Activated naive CD8-positive, alpha-beta T cell treated with anti-CD3 and anti-CD28 coated beads, Interleukin-2, amount 50 U/mL, for 16 hours (primary cell): ENCODE measurements around the gene BARHL2.

Experiments
- DNase-seq: peaks from one replicate; pipeline ENCODE4 v3.0.0-alpha.2; 2020; ENCODE audit warnings: low read depth, low spot score

BARHL2 gene

DNA sequence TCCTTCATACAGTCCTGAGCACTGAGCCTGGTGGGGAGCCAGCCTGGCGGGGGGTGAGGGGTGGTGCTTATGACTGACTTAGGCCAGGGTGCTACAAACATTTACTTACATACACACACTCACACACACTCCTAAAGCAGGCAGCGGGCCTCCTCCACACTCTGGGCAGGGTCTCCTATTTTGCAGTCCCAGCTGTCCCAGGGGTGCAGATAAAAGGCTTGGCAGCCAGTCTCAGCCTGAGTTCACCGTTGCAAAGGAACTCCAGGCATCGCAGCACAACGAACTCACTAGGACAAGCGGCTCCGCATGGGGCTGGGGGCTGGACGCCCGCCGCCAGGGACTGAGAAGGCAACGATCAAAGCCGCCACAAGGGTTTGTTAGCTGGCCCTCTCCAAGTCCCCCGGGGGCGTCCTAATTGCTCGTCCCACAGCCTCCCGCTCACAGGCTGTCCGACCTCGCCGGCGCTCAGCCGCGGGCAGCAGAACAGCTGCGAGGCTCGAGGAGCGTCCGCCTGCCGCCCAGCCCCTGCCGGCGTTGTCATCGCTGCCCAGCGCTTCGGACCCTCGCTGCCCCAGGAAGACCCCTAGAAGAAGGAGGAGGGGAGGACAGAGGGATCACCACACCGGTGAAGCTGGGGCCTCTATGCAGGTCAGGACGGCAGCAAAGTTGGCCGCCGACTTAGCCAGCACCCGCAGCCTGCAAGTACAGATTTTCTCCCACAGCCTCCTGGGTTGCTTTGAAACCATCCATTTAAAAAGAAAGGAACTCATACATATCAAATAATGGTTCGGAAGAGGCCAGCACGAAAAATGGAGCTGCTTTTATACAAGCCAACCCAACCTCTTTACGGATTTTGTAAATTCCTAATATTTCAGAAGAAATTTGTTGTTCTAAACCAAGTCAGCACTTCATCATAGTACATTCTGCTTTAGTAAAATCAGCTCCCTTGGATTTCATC lies 6.2 kb downstream of the BARHL2 start:
- no peak for DNase-seq

DNA sequence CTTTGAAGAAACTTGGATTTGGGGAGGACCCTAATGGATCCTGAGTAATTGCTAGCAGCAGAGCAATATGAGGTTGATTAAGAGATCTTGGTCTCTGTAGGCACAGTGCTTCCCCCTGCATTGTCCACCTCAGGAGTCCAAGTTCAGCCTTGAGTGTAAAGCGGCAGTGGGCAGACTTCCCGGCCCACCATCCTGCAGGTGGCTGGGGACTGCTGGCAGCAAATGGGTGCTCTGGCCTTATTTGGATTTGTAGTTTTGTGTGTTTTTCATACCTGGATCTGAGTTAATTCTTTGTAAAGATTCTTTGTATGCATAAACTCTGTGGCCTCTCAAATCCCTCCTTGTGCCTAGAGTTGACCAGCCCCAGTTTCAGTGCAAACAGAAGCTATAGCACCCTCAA lies 7.6 kb downstream of the BARHL2 start:
- no peak for DNase-seq

DNA sequence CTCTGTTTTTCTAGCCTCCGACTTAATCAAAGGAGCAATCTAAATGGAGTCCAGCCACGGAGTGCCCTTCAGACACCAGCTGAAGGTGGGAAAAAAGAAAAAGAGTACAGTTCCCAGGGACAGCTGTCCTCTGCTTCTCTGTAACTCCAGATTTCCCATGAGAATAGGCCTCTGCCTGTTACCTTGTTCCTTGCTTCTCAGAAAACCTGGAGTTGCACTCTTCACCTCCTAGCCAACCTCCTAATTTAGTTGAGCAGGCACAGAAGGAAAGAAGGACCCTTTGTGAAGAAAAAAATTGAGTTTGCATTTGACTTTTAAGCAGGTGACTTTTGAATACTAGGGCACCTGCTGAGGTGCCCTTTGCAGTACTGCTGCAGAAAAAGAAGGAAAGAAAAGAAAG lies 8.3 kb downstream of the BARHL2 start:
- no peak for DNase-seq

DNA sequence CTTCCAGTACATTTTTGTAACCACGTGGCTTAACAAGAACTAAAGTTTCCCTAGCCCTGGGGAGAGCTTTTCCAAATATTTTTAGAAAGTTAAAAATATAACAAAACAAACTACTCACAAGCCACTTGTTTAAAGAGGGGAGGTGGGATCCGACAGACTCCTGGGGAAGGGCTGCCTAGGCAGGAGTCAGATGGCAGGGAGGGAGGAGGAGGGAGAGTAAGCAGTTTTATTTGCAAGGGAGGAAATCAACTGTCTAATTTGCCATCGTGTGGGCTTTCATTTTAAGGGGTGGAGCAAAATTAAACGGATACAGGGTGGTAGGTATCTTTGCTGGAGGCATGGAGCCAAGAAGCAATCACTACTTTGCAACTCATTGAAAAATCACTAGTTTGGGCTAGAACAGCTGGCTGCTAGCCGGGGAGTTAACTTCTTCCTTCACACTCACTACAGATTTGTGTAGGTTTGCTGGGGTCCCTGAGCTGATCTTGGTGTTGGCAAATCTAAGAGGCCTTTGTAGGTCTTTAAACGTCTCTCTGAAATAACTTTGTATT lies 8.8 kb downstream of the BARHL2 start:
- DNase-seq: no peak

DNA sequence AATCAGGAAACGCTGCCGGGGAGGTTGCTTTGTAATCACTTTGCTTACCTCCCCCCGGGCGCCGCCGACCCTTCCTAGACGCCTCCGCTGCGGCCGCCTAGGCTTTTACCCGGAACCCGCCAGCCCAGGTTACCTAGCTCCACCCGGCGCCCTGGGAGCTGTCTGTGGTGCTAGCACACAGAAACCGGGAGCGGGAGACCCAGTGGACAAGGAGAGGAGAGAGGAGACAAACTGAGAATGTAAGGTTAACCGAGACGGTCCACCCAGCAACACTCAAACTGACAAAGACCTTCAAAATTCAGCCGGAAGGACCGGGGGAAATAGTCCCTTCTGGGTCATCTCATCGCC lies 9.8 kb downstream of the BARHL2 start:
- DNase-seq: no peak

DNA sequence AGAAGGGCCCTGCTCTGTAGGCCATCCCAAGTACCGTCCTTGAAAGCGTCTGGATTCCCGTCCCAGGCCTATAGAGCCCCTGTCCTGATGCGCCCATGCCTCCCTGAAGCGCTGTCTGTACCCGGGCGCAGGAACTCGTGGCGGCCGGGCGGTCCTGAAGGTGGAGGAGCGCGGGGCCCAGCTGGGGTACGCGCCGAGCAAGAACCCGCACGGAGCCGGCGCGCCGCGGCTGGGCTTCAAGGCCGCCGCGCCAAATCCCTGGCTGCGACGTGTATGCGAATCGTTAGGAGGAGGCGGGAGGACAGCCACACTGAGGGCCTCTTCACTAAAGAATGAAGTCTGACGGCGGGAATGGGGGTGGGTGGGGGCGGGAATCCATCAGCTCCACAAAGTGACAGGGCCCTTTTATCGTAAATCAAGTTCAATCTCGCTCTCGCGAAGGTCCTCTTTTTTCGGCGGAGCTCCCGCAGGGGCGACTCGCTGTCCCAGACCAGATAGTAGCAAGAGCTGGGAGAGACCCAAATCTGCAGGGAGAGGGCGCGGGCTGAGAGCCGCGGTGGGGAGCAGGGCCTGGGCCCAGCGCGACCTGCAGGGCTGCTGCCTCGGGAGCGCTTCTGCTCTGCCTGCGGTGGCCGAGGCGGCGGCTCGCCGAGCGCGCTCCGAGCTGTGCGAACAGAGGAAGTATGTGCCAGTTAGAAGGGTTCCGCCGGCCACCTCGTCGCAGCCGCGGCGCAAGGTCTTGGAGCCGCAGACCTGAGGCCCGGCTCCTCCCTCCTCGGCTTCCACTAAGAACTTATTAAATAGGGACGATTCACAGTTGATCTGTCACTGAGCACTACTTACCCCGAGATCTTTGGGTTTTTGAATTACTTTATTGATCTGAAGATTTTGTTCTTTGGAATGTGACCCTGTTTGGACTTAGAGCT lies 10.4 kb downstream of the BARHL2 start:
- DNase-seq: no peak

DNA sequence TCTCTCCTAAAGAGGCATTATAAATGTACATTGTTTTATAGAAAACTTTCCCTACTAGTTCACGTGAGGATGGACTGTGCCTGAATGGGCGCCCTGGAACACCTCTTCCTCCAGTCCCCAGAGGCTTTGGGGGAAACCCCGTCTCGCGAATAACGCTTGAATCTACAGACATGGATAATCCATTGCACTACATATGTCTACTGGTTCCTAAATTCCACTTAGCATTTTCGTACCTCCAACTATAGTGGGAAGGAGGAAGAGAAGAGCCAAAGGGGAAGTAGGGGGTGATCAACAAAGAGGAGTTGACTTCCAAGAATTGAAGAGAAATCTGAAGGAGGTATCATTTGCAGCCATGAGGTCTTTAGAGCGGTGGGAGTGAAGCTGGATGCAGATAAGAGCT lies 11.1 kb downstream of the BARHL2 start:
- no peak for DNase-seq

DNA sequence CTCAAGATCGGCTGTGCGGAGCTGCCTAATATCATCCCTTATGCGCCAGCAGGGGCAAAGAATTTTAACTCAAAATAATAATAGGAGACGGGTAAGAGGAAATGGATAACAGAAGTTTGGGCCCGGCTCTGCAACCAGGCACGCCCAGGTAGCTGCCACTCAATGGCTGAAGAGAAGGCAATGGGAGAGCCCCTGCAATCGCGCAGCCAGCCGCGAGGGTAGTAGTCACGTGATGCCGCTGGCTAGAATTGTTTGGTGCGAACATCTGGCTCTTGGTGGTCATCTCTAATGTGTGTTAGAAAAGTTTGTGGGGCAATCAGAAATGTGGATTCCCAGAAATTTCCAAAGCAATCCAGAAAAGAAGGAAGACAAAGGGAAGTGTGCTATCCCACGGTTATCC lies 12.3 kb downstream of the BARHL2 start:
- no peak for DNase-seq

DNA sequence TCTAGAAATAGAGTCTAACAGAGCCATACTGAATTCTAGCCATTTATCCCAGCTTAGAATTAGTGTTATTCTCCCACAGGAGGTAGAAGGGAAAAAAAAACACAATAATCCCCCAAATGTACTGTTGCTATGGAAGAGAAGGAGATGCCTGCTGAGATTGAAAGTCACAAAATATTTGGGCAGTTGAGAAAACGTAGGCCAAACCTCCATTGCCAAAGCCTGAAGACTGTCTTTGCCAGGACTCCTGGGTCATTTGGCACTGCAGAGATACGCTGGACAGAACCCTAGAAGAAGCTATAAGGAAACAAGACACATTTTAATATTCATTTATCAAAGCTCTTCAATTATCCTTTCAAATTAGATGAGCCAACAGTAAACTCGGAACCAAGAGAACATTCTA lies 22.3 kb downstream of the BARHL2 start:
- DNase-seq: no peak

DNA sequence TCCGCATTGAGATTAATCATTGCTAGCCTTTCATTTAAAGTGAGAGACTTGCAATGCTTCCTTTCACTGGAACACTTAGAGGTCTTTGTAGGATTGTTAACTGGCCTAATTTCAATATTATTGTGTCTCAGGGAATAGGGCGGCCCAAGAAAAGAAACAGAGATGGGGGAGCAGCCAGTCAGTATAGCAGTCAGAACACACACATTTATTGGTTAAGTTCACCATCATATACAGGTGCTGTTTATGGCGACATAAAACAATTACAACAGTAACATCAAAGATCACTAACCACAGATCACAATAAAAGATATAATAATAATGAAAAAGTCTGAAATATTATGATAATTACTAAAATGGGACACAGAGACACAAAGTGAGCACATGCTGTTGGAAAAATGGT lies 29.4 kb downstream of the BARHL2 start:
- no peak for DNase-seq

DNA sequence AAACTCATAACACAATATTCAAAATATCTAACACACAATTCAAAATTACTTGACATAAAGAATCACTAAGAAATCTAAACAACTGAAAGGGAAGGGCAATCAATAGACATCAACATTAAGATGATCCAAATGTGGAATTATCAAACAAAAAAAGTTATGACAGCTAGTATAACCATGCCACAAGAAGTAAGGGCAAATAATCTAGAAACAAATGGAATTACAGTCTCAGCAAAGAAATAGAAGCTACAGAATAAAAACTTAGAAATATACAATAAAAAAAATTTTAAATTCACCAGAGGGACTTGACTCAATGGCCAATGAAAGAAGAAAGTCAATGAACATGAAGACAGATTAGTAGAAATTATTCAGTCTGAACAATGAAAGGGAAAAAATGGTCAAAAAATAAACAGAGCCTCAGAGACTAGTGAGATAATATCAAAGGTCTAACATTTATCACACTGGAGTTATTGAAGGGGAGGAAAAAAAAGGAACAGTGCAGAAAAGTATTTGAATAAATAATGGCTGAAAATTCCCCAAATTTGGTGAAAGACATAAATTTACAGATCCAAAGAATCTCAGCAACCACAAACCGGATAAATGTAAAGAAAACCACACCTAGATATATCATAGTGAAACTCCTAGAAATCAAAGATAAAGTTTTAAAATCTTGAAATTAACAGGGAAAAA lies 41.8 kb downstream of the BARHL2 start:
- no peak for DNase-seq

DNA sequence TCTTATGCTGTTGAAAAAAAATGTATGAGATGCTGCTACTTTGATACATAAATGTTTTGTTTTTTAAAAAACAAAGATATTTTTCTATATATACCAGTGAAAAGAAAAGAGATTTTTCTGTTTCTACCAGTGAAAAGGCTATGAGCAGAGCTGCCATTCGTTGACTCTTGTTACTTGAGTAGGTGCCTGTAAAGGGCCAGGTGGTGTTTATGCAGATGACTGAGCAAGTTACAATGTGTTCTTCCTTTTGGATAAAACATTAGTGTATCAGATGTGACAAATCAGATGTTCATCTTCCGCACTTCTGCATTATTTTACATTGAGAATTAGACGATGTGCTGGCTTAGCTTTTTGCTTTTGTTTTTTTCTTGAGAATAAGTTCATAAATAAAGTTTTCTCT lies 45.4 kb downstream of the BARHL2 start:
- no peak for DNase-seq

DNA sequence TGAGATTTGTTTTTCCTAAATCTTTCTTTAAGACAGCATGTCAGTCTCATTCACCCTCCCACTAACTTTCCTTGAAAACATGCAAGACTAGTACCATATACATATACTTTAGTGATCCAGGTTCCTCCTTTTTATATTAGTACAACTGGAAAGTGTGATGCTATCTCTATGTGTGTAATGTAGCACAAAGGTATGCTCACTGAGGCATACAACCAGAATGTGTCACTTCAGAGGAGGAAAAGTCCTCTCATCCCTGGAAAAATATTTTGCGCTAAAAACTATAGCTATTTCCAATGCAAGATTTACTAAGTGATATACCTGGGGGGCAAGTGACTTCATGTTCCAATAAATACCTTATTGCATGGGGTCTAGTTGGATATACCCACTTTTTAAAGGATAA lies 45.9 kb downstream of the BARHL2 start:
- DNase-seq: no peak
